ENCODE results near the gene SPATA13. TPM values are rescaled to one million over a fixed set of nuclear protein-coding genes. Genes with fewer than 3 reads are reported as not detected.

Gene SPATA13
- total and polyA plus RNA-seq, 10 of the 15 experiments (the other 5 are each of a cell fraction or from before 2014, with no cell fraction given): 2.4 to 11.1 (median 10.2) TPM

DNA sequence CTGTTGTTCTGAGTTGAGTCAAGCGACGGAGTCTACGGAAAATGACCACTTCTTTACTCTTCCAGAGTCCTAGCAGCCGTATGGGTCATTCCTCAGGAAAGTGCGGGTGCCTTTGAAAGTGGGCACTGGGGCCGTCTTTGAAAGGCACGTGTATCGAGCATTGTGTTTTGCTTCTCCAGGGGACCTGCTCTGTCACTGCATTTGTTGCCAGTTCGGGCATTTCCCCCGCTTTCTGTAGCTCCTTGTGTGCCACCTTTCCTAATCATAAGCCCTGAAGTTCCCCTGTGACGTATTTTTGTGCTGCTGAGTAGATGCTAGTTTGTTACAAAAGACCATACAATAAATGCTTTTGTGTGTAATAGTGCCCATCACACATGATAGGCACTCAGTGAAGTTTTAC, 24.4 kb downstream of the SPATA13 start:
- Histone ChIP-seq H3K4me2 (ENCODE audit: control insufficient read depth, insufficient read depth) (no peak overlapping the region), H3K79me2 (ENCODE audit: control insufficient read depth, insufficient read depth, low read length) (no peaks in the 10 kb centered on the region), H3K36me3 (ENCODE audit: control insufficient read depth in 2 of 2, insufficient read depth in 2 of 2, low read length in 1 of 2) (no peaks in the 10 kb centered on the region), H3K27me3 (replicated peaks in 1 of 2; ENCODE audit: control insufficient read depth in 2 of 2, insufficient read depth in 2 of 2, low read length in 1 of 2) (no peaks in the 10 kb centered on the region), H3K9me3 (replicated peaks; ENCODE audit: control insufficient read depth, insufficient read depth, low read length) (no peaks in the 10 kb centered on the region; the same call in 2 of the 3 replicates), H2AFZ (ENCODE audit: control insufficient read depth, low read depth, low read length) (no peak overlapping the region), H3K4me1 (ENCODE audit: control insufficient read depth, insufficient read depth, low read length) (no peaks in the 10 kb centered on the region), H3K9ac (ENCODE audit: control insufficient read depth, insufficient read depth, low read length) (no peak overlapping the region), H3K27ac (ENCODE audit: control insufficient read depth, insufficient read depth) (no peak overlapping the region), H3K4me3 (no peak overlapping the region), H4K20me1 (ENCODE audit: control insufficient read depth, insufficient read depth) (no peaks in the 10 kb centered on the region)
- WGBS (ENCODE audit: insufficient coverage, insufficient replicate concordance, low lambda C conversion rate, missing lambda C conversion rate): 64% methylated on average over 11 of the region's 11 CpGs
- no peak for TF ChIP-seq IKZF2 (IDR thresholded peaks at IDR 0.05)
- TF ChIP-seq, protein P1, sequence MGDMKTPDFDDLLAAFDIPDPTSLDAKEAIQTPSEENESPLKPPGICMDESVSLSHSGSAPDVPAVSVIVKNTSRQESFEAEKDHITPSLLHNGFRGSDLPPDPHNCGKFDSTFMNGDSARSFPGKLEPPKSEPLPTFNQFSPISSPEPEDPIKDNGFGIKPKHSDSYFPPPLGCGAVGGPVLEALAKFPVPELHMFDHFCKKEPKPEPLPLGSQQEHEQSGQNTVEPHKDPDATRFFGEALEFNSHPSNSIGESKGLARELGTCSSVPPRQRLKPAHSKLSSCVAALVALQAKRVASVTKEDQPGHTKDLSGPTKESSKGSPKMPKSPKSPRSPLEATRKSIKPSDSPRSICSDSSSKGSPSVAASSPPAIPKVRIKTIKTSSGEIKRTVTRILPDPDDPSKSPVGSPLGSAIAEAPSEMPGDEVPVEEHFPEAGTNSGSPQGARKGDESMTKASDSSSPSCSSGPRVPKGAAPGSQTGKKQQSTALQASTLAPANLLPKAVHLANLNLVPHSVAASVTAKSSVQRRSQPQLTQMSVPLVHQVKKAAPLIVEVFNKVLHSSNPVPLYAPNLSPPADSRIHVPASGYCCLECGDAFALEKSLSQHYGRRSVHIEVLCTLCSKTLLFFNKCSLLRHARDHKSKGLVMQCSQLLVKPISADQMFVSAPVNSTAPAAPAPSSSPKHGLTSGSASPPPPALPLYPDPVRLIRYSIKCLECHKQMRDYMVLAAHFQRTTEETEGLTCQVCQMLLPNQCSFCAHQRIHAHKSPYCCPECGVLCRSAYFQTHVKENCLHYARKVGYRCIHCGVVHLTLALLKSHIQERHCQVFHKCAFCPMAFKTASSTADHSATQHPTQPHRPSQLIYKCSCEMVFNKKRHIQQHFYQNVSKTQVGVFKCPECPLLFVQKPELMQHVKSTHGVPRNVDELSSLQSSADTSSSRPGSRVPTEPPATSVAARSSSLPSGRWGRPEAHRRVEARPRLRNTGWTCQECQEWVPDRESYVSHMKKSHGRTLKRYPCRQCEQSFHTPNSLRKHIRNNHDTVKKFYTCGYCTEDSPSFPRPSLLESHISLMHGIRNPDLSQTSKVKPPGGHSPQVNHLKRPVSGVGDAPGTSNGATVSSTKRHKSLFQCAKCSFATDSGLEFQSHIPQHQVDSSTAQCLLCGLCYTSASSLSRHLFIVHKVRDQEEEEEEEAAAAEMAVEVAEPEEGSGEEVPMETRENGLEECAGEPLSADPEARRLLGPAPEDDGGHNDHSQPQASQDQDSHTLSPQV (IDR thresholded peaks at IDR 0.05): no peak
- TF ChIP-seq, protein P2, sequence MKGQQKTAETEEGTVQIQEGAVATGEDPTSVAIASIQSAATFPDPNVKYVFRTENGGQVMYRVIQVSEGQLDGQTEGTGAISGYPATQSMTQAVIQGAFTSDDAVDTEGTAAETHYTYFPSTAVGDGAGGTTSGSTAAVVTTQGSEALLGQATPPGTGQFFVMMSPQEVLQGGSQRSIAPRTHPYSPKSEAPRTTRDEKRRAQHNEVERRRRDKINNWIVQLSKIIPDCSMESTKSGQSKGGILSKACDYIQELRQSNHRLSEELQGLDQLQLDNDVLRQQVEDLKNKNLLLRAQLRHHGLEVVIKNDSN (IDR thresholded peaks at IDR 0.05; ENCODE audit: borderline replicate concordance, extremely low read length, insufficient read depth, low read depth, low read length): no peak
- TF ChIP-seq CHD2 (IDR thresholded peaks at IDR 0.05; ENCODE audit: borderline replicate concordance, low read depth, low read length): no peak
- TF ChIP-seq HDAC2 (IDR thresholded peaks at IDR 0.05): no peak
- no peak for TF ChIP-seq SRF (IDR thresholded peaks at IDR 0.05; ENCODE audit: low read depth in 2 of 2, low read length in 2 of 2)
- no peak for TF ChIP-seq ASH2L (IDR thresholded peaks at IDR 0.05; ENCODE audit: borderline replicate concordance, low read depth)
- TF ChIP-seq, protein P3, sequence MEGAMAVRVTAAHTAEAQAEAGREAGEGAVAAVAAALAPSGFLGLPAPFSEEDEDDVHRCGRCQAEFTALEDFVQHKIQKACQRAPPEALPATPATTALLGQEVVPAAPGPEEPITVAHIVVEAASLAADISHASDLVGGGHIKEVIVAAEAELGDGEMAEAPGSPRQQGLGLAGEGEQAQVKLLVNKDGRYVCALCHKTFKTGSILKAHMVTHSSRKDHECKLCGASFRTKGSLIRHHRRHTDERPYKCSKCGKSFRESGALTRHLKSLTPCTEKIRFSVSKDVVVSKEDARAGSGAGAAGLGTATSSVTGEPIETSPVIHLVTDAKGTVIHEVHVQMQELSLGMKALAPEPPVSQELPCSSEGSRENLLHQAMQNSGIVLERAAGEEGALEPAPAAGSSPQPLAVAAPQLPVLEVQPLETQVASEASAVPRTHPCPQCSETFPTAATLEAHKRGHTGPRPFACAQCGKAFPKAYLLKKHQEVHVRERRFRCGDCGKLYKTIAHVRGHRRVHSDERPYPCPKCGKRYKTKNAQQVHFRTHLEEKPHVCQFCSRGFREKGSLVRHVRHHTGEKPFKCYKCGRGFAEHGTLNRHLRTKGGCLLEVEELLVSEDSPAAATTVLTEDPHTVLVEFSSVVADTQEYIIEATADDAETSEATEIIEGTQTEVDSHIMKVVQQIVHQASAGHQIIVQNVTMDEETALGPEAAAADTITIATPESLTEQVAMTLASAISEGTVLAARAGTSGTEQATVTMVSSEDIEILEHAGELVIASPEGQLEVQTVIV (IDR thresholded peaks at IDR 0.05; ENCODE audit: borderline replicate concordance, partially characterized antibody): no peak
- TF ChIP-seq RFX5 (IDR thresholded peaks at IDR 0.05; ENCODE audit: low read depth, low read length): no peak
- TF ChIP-seq STAT1 (conservative IDR thresholded peaks at IDR 0.05): no peak
- TF ChIP-seq RUNX3 (IDR thresholded peaks at IDR 0.05; ENCODE audit: low read length): no peak
- TF ChIP-seq, protein P4, sequence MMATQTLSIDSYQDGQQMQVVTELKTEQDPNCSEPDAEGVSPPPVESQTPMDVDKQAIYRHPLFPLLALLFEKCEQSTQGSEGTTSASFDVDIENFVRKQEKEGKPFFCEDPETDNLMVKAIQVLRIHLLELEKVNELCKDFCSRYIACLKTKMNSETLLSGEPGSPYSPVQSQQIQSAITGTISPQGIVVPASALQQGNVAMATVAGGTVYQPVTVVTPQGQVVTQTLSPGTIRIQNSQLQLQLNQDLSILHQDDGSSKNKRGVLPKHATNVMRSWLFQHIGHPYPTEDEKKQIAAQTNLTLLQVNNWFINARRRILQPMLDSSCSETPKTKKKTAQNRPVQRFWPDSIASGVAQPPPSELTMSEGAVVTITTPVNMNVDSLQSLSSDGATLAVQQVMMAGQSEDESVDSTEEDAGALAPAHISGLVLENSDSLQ (IDR thresholded peaks at IDR 0.05): no peak
- no peak for TF ChIP-seq SMAD5 (IDR thresholded peaks at IDR 0.05; ENCODE audit: low read depth)
- TF ChIP-seq IKZF1 (conservative IDR thresholded peaks at IDR 0.05): no peak
- SMC1A ChIA-PET (ENCODE audit: uncharacterized antibody, unreplicated experiment): no interaction called here
- intact Hi-C loops (cut with micrococcal nuclease; ENCODE audit: unreplicated experiment): no loop called here
- in situ Hi-C loops (cut with MboI): no loop called here
- CTCF ChIA-PET: no interaction called here
- FAIRE-seq (no peak), ATAC-seq (no peak), DNase-seq (ENCODE audit: low read depth, low spot score) (no peak)
- POLR2A ChIA-PET: no interaction called here
- RAD21 ChIA-PET (ENCODE audit: unreplicated experiment): no interaction called here
- BruUV-seq (replicated peaks): no TSS peak

All from GM12878 (cell line).